Keratinocyte (primary cell): ENCODE measurements around the gene KYNU.

Experiments
- CTCF ChIP-seq, 3 experiments: IDR thresholded peaks in 1 of 3; conservative IDR thresholded peaks in 1 of 3; optimal IDR thresholded peaks in 1 of 3; 2 replicates in 2 of 3; 3 replicates in 1 of 3; pipeline versions ENCODE3 to v1.5.1; 2011; ENCODE audit warnings: low read length in 3 of 3, mild to moderate bottlenecking in 3 of 3, moderate library complexity in 2 of 3, control low read depth in 1 of 3, inconsistent platforms in 1 of 3; ENCODE audit not compliant: insufficient read depth in 2 of 3; ENCODE audit errors: extremely low read depth in 1 of 3
- EZH2 ChIP-seq: IDR thresholded peaks from one replicate; pipeline ENCODE4 v1.6.1; 2012; ENCODE audit warnings: inconsistent platforms, mild to moderate bottlenecking, low read length, moderate library complexity

GRCh38 chr2:142862847-142863246 lies 14.6 kb upstream of the KYNU start:
- TF ChIP-seq CTCF (optimal IDR thresholded peaks at IDR 0.05 in 1 of 3, IDR thresholded peaks at IDR 0.05 in 1 of 3, conservative IDR thresholded peaks at IDR 0.05 in 1 of 3; ENCODE audit: extremely low read depth in 1 of 3, insufficient read depth in 2 of 3, low read length in 3 of 3) (no peak), EZH2 (no peak)
